HFF-Myc (cell line): ENCODE data around the gene NAA80.

Experiments
- DNase-seq: peaks from one replicate; pipeline ENCODE4 v3.0.0-alpha.2; 2011; ENCODE audit warnings: low read depth; ENCODE audit errors: extremely low read depth
- H3K4me3 ChIP-seq: replicated peaks from 2 replicates; pipeline ENCODE4 v1.5.1; 2011; ENCODE audit warnings: low read depth, mild to moderate bottlenecking, control low read depth, low read length
- CTCF ChIP-seq: IDR thresholded peaks from 2 replicates; pipeline ENCODE4 v1.5.1; 2012; ENCODE audit warnings: mild to moderate bottlenecking, low read depth, low read length, control low read depth; ENCODE audit errors: missing control alignments

Gene NAA80

GRCh38 chr3:50260027-50260941, 38.9 kb downstream of the NAA80 start:
- peak; percentile 86 for TF ChIP-seq CTCF
- no peak for DNase-seq
- peak overlapping the region; percentile 51 for H3K4me3 ChIP-seq

- no peak overlapping the region for H3K4me3 ChIP-seq
- DNase-seq = no peak
- no peak for TF ChIP-seq CTCF
Measured at GRCh38 chr3:50259432-50260026, 39.7 kb downstream of the NAA80 start.

GRCh38 chr3:50258979-50259378, 40.2 kb downstream of the NAA80 start:
- TF ChIP-seq CTCF = no peak
- H3K4me3 ChIP-seq = no peak overlapping the region
- no peak for DNase-seq

- DNase-seq = no peak
- no peak for TF ChIP-seq CTCF
- no peak overlapping the region for H3K4me3 ChIP-seq
Measured at GRCh38 chr3:50258029-50258680, 41.0 kb downstream of the NAA80 start.

- DNase-seq = no peak
- no peak overlapping the region for H3K4me3 ChIP-seq
- peak; percentile 73 for TF ChIP-seq CTCF
Measured at GRCh38 chr3:50256978-50257890, 42.0 kb downstream of the NAA80 start.

GRCh38 chr3:50255251-50255615, 44.0 kb downstream of the NAA80 start:
- H3K4me3 ChIP-seq = no peak overlapping the region
- TF ChIP-seq CTCF = no peak
- no peak for DNase-seq
